Measurements from ENCODE around the gene SPNS3.

The SPNS3 gene

DNA sequence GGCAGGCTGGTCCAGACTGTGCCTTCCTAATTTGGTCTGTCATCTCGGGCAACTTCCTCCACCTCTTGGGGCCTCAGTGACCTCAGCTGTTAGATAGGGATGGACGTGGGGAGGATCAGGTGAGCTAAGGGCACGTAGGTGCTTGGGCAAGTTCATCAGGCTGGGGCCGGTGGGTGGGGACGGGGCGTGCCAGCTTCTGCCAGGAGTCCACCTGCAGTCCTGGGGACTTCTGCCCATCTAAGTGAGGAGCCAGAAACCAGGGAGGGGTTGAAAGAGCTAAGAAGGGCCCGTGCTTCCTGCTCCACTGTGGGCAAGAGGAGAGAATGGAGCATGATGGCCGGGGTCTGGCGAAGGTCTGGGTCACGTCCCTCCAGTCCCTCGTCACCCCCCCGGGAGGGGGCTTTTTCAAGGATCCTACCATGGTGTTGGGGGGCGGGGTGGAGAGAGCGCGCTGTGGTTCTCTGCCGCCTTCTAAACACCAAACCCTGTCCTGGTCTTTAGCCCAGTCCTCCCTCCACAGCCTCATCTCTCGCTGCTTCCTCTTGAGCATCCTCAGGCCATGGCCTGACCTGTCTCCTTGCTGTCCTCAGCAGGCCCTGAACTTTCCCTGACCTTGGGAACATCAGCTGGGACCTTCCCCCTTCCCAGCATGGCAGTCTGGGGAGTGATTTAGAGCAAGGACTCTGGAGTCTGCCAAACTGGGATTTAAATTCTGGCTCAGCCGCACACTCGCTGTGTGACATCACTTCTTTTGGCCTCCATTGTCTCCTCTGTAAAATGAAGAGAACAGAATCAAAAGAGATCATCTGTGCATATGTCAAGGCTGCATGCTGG lies 86.5 kb downstream of the SPNS3 start:
- no peak for DNase-seq (ENCODE audit: low spot score)
- in situ Hi-C loops (cut with MboI; ENCODE audit: low sequenced_read_pairs, unreplicated experiment): no loop called here
- TF ChIP-seq, protein P1, sequence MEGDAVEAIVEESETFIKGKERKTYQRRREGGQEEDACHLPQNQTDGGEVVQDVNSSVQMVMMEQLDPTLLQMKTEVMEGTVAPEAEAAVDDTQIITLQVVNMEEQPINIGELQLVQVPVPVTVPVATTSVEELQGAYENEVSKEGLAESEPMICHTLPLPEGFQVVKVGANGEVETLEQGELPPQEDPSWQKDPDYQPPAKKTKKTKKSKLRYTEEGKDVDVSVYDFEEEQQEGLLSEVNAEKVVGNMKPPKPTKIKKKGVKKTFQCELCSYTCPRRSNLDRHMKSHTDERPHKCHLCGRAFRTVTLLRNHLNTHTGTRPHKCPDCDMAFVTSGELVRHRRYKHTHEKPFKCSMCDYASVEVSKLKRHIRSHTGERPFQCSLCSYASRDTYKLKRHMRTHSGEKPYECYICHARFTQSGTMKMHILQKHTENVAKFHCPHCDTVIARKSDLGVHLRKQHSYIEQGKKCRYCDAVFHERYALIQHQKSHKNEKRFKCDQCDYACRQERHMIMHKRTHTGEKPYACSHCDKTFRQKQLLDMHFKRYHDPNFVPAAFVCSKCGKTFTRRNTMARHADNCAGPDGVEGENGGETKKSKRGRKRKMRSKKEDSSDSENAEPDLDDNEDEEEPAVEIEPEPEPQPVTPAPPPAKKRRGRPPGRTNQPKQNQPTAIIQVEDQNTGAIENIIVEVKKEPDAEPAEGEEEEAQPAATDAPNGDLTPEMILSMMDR (IDR thresholded peaks at IDR 0.05; ENCODE audit: borderline replicate concordance, control extremely low read depth, extremely low read depth, insufficient read depth, missing control alignments): no peak

- in situ Hi-C loops (cut with MboI; ENCODE audit: low sequenced_read_pairs, unreplicated experiment): no loop called here
- DNase-seq (ENCODE audit: low spot score): no peak
- TF ChIP-seq, protein P1 (IDR thresholded peaks at IDR 0.05; ENCODE audit: borderline replicate concordance, control extremely low read depth, extremely low read depth, insufficient read depth, missing control alignments): no peak
These were observed 87.3 kb downstream of the SPNS3 start for GRCh38 chr17:4520894-4521600.

- no peak for DNase-seq (ENCODE audit: low spot score)
- in situ Hi-C loops (cut with MboI; ENCODE audit: low sequenced_read_pairs, unreplicated experiment): no loop called here
- TF ChIP-seq, protein P1 (IDR thresholded peaks at IDR 0.05; ENCODE audit: borderline replicate concordance, control extremely low read depth, extremely low read depth, insufficient read depth, missing control alignments): no peak
These were observed 88.9 kb downstream of the SPNS3 start for GRCh38 chr17:4522661-4523060.

DNA sequence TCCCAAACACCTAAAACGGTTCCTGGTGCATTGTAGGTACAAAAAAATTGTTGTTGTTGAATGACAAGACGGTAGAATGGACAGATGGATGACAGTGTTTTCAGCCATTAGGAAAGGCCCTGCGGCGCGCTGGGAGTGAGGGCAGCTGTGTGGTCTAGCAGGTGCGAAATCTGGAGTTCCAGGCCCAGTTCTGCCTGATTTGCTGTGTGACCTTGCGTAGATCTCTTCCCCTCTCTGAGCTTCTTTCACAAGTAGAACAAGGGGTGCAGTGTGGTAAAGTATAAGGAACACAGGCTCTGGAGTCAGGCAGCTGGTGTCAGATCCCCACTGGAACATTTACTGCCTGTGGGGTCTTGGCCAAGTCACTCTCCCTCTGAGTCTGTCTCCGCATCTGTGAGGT lies 90.2 kb downstream of the SPNS3 start:
- TF ChIP-seq, protein P1 (IDR thresholded peaks at IDR 0.05; ENCODE audit: borderline replicate concordance, control extremely low read depth, extremely low read depth, insufficient read depth, missing control alignments): no peak
- DNase-seq (ENCODE audit: low spot score): no peak
- in situ Hi-C loops (cut with MboI; ENCODE audit: low sequenced_read_pairs, unreplicated experiment): no loop called here

DNA sequence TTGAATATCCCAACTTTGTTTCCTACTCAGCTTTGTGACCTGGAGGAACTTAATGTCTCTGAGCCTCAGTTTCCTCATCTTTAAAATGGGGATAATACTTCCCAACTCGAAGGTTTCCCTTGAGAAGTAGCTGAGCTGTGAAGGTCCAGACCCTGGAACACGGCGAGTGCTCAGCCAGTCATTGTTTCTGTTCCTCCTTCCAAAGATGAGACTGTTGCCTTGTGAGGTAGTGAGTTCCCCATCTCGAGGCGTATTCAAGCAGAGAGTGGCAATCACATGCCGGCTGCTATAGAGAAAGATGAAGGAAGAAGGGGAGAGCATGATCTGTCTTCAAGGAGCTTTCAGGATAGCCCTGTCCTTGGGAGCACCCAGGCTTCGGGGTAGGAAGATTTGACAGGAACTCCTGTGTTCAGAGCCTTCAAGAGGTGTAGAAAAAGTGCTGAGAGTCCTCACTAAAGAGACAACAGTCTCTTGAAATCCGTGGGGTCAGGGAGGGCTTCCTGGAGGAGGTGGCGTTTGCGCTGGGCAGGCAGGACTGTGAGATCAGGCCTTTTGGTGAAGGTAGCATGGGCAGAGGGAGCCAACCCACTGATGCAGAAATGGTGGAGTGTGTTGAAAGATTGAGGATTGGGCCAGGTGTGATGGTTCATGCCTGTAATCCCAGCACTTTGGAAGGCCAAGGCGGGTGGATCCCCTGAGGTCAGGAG lies 92.1 kb downstream of the SPNS3 start:
- TF ChIP-seq, protein P1 (IDR thresholded peaks at IDR 0.05; ENCODE audit: borderline replicate concordance, control extremely low read depth, extremely low read depth, insufficient read depth, missing control alignments): no peak
- in situ Hi-C loops (cut with MboI; ENCODE audit: low sequenced_read_pairs, unreplicated experiment): no loop called here
- no peak for DNase-seq (ENCODE audit: low spot score)

GRCh38 chr17:4527134-4527533 lies 93.4 kb downstream of the SPNS3 start:
- TF ChIP-seq, protein P1 (IDR thresholded peaks at IDR 0.05; ENCODE audit: borderline replicate concordance, control extremely low read depth, extremely low read depth, insufficient read depth, missing control alignments): no peak
- no peak for DNase-seq (ENCODE audit: low spot score)
- in situ Hi-C loops (cut with MboI; ENCODE audit: low sequenced_read_pairs, unreplicated experiment): no loop called here

All from GM13976 (cell line).